Measurements from ENCODE around the gene C1orf53. TPM values are rescaled to one million over a fixed set of nuclear protein-coding genes. Genes with fewer than 3 reads are reported as not detected.

Gene C1orf53
- total and polyA plus RNA-seq, 2 experiments from 2014 or later = 2.7 to 3.8 TPM

DNA sequence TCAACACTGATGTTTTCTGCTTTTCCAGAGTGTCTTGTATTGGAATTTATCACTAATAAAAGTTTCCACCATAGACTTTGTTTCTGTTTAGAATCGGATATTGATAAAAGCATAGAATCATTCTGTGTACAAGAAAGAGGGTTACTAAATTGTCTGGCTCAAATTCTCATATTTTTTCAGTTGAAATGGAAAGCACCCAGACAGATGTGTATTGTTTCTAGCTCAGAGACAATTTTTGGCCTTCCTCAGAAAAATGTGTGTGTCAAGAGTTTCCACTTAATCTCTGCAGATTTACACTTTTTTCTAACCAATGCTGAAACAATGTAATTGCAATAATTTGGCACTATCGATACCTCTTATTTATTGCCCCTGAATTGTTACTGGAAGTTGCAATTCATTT lies 35.0 kb downstream of the C1orf53 start:
- no peak overlapping the region for H2AFZ ChIP-seq
- no peaks in the 10 kb centered on the region for H3K4me1 Mint-ChIP-seq
- no peaks in the 10 kb centered on the region for H3K9me3 Mint-ChIP-seq
- TF ChIP-seq, protein P1, sequence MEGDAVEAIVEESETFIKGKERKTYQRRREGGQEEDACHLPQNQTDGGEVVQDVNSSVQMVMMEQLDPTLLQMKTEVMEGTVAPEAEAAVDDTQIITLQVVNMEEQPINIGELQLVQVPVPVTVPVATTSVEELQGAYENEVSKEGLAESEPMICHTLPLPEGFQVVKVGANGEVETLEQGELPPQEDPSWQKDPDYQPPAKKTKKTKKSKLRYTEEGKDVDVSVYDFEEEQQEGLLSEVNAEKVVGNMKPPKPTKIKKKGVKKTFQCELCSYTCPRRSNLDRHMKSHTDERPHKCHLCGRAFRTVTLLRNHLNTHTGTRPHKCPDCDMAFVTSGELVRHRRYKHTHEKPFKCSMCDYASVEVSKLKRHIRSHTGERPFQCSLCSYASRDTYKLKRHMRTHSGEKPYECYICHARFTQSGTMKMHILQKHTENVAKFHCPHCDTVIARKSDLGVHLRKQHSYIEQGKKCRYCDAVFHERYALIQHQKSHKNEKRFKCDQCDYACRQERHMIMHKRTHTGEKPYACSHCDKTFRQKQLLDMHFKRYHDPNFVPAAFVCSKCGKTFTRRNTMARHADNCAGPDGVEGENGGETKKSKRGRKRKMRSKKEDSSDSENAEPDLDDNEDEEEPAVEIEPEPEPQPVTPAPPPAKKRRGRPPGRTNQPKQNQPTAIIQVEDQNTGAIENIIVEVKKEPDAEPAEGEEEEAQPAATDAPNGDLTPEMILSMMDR (conservative IDR thresholded peaks at IDR 0.05; ENCODE audit: low read depth in 2 of 2) = no peak
- TF ChIP-seq ZNF331 (CRISPR knock-in tag; IDR thresholded peaks at IDR 0.05; ENCODE audit: low read depth) (no peak), CREB1 (CRISPR knock-in tag; IDR thresholded peaks at IDR 0.05; ENCODE audit: low read depth) (no peak), NANOG (IDR thresholded peaks at IDR 0.05; ENCODE audit: borderline replicate concordance) (no peak), EZH2phosphoT487 (IDR thresholded peaks at IDR 0.05; ENCODE audit: unreplicated experiment) (no peak), JUNB (IDR thresholded peaks at IDR 0.05; ENCODE audit: unreplicated experiment) (no peak), POLR2AphosphoS5 (IDR thresholded peaks at IDR 0.05; ENCODE audit: low read depth) (no peak), EZH2 (IDR thresholded peaks at IDR 0.05; ENCODE audit: low read depth, unreplicated experiment) (no peak), STAT1 (IDR thresholded peaks at IDR 0.05; ENCODE audit: unreplicated experiment) (no peak)
- no peaks in the 10 kb centered on the region for H3K27me3 Mint-ChIP-seq (ENCODE audit: insufficient read depth, low read depth, poor library complexity)
- DNase-seq (ENCODE audit: low spot score) (no peak), ATAC-seq (no peak)
- H3K4me3 ChIP-seq = no peak overlapping the region
- H3K27me3 ChIP-seq (ENCODE audit: insufficient read depth) = no peaks in the 10 kb centered on the region
- no peaks in the 10 kb centered on the region for H3K9me2 ChIP-seq (ENCODE audit: insufficient read depth)
- no peaks in the 10 kb centered on the region for H4K20me1 ChIP-seq (replicated peaks; ENCODE audit: insufficient read depth)
- no peak overlapping the region for H3K27ac ChIP-seq (ENCODE audit: low read depth)
- no peaks in the 10 kb centered on the region for H3F3A ChIP-seq (replicated peaks; ENCODE audit: low read depth)
- H3K79me2 ChIP-seq (replicated peaks; ENCODE audit: insufficient read depth) = no peaks in the 10 kb centered on the region
- no peaks in the 10 kb centered on the region for H3K36me3 ChIP-seq (ENCODE audit: insufficient read depth)
- H3K4me1 ChIP-seq (ENCODE audit: insufficient read depth) = no peaks in the 10 kb centered on the region
- H3K4me3 Mint-ChIP-seq = no peak overlapping the region
- H3K36me3 Mint-ChIP-seq (ENCODE audit: low read depth) = no peaks in the 10 kb centered on the region
- no peak overlapping the region for H3K4me2 ChIP-seq
- no peak overlapping the region for H3K27ac Mint-ChIP-seq

DNA sequence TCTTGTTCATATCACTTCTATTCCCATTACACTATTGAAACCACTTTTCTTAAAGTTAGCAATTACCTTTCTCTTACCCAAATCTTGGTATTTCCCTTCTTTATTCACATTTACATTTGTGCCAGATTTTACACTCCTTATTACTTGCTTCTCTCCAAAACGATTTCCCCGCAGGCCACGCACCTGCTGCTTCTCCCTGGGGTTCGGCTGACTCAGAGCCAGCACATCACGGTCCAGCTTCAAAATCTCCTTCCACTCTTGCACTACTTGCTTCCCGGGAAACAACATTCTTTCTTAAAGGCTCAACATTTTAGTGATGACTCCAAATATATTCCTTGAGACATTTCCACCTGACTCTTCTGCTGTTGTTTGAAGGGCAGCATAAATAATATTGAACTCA lies 35.5 kb downstream of the C1orf53 start:
- H3K4me1 Mint-ChIP-seq = no peaks in the 10 kb centered on the region
- no peaks in the 10 kb centered on the region for H3K27me3 Mint-ChIP-seq (ENCODE audit: insufficient read depth, low read depth, poor library complexity)
- H3F3A ChIP-seq (replicated peaks; ENCODE audit: low read depth) = no peaks in the 10 kb centered on the region
- no peak for TF ChIP-seq NANOG (IDR thresholded peaks at IDR 0.05; ENCODE audit: borderline replicate concordance)
- no peak for TF ChIP-seq STAT1 (IDR thresholded peaks at IDR 0.05; ENCODE audit: unreplicated experiment)
- no peak for TF ChIP-seq JUNB (IDR thresholded peaks at IDR 0.05; ENCODE audit: unreplicated experiment)
- TF ChIP-seq, protein P2, sequence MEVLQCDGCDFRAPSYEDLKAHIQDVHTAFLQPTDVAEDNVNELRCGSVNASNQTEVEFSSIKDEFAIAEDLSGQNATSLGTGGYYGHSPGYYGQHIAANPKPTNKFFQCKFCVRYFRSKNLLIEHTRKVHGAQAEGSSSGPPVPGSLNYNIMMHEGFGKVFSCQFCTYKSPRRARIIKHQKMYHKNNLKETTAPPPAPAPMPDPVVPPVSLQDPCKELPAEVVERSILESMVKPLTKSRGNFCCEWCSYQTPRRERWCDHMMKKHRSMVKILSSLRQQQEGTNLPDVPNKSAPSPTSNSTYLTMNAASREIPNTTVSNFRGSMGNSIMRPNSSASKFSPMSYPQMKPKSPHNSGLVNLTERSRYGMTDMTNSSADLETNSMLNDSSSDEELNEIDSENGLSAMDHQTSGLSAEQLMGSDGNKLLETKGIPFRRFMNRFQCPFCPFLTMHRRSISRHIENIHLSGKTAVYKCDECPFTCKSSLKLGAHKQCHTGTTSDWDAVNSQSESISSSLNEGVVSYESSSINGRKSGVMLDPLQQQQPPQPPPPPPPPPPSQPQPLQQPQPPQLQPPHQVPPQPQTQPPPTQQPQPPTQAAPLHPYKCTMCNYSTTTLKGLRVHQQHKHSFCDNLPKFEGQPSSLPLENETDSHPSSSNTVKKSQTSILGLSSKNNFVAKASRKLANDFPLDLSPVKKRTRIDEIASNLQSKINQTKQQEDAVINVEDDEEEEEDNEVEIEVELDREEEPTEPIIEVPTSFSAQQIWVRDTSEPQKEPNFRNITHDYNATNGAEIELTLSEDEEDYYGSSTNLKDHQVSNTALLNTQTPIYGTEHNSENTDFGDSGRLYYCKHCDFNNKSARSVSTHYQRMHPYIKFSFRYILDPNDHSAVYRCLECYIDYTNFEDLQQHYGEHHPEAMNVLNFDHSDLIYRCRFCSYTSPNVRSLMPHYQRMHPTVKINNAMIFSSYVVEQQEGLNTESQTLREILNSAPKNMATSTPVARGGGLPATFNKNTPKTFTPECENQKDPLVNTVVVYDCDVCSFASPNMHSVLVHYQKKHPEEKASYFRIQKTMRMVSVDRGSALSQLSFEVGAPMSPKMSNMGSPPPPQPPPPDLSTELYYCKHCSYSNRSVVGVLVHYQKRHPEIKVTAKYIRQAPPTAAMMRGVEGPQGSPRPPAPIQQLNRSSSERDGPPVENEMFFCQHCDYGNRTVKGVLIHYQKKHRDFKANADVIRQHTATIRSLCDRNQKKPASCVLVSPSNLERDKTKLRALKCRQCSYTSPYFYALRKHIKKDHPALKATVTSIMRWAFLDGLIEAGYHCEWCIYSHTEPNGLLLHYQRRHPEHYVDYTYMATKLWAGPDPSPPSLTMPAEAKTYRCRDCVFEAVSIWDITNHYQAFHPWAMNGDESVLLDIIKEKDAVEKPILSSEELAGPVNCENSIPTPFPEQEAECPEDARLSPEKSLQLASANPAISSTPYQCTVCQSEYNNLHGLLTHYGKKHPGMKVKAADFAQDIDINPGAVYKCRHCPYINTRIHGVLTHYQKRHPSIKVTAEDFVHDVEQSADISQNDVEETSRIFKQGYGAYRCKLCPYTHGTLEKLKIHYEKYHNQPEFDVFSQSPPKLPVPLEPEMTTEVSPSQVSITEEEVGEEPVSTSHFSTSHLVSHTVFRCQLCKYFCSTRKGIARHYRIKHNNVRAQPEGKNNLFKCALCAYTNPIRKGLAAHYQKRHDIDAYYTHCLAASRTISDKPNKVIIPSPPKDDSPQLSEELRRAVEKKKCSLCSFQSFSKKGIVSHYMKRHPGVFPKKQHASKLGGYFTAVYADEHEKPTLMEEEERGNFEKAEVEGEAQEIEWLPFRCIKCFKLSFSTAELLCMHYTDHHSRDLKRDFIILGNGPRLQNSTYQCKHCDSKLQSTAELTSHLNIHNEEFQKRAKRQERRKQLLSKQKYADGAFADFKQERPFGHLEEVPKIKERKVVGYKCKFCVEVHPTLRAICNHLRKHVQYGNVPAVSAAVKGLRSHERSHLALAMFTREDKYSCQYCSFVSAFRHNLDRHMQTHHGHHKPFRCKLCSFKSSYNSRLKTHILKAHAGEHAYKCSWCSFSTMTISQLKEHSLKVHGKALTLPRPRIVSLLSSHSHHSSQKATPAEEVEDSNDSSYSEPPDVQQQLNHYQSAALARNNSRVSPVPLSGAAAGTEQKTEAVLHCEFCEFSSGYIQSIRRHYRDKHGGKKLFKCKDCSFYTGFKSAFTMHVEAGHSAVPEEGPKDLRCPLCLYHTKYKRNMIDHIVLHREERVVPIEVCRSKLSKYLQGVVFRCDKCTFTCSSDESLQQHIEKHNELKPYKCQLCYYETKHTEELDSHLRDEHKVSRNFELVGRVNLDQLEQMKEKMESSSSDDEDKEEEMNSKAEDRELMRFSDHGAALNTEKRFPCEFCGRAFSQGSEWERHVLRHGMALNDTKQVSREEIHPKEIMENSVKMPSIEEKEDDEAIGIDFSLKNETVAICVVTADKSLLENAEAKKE (CRISPR knock-in tag; IDR thresholded peaks at IDR 0.05) = no peak
- TF ChIP-seq, protein P1 (conservative IDR thresholded peaks at IDR 0.05; ENCODE audit: low read depth in 2 of 2) = no peak
- TF ChIP-seq POLR2AphosphoS5 (IDR thresholded peaks at IDR 0.05; ENCODE audit: low read depth) = no peak

More for the DNA sequence above, 35.5 kb downstream of the C1orf53 start:
- Histone ChIP-seq H3K9me2 (ENCODE audit: insufficient read depth) (no peaks in the 10 kb centered on the region), H3K79me2 (replicated peaks; ENCODE audit: insufficient read depth) (no peaks in the 10 kb centered on the region), H3K4me2 (no peak overlapping the region), H4K20me1 (replicated peaks; ENCODE audit: insufficient read depth) (no peaks in the 10 kb centered on the region), H3K4me1 (ENCODE audit: insufficient read depth) (no peaks in the 10 kb centered on the region), H3K4me3 (no peak overlapping the region), H3K27me3 (ENCODE audit: insufficient read depth) (no peaks in the 10 kb centered on the region), H3K27ac (ENCODE audit: low read depth) (no peak overlapping the region), H3K36me3 (ENCODE audit: insufficient read depth) (no peaks in the 10 kb centered on the region), H2AFZ (no peak overlapping the region)
- H3K27ac Mint-ChIP-seq = no peak overlapping the region
- no peak overlapping the region for H3K4me3 Mint-ChIP-seq
- DNase-seq (ENCODE audit: low spot score) (no peak), ATAC-seq (no peak)
- no peaks in the 10 kb centered on the region for H3K9me3 Mint-ChIP-seq
- no peaks in the 10 kb centered on the region for H3K36me3 Mint-ChIP-seq (ENCODE audit: low read depth)
